IPS-NIHi7 (cell line): ENCODE data around the gene BLNK.
"Not testable (repeated sequence)": the region's sequence is repeated elsewhere in the genome, so short reads cannot be mapped to it uniquely, and the experiment has no call there.

ENCODE experiments used
- DNase-seq: peaks from one replicate; pipeline ENCODE4 v3.0.0; 2012; ENCODE audit warnings: mixed read lengths; ENCODE audit errors: extremely low spot score

The BLNK gene

DNA sequence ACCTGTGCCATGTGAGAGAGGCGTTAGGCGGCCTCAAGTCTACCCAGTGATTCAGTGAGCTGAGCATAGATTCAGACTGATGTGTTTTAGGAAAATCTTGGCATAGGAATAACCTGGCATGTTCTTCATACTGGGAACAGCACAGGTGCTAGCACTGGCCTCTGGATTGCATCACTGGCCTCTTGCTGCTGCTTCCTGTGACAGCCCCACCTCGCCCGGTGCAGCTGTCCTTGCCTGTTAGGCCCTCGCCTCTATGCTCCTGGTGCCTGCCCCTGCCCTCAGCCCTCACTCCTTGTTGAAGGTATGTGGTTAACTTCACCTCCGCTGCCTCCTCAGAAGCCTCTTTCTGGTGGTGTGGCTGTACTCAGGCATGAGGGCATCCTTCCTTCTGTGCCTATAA lies 46.2 kb downstream of the BLNK start:
- no peak for DNase-seq

GRCh38 chr10:96222908-96223307 lies 48.5 kb downstream of the BLNK start:
- DNase-seq = no peak

- peak; percentile 36 for DNase-seq
These were observed 48.9 kb downstream of the BLNK start for GRCh38 chr10:96222441-96222840.

GRCh38 chr10:96218826-96219225 lies 52.5 kb downstream of the BLNK start:
- no peak for DNase-seq

- DNase-seq = no peak
These were observed 53.7 kb downstream of the BLNK start for GRCh38 chr10:96217711-96218110.

GRCh38 chr10:96216775-96217174 lies 54.6 kb downstream of the BLNK start:
- DNase-seq = no peak

DNA sequence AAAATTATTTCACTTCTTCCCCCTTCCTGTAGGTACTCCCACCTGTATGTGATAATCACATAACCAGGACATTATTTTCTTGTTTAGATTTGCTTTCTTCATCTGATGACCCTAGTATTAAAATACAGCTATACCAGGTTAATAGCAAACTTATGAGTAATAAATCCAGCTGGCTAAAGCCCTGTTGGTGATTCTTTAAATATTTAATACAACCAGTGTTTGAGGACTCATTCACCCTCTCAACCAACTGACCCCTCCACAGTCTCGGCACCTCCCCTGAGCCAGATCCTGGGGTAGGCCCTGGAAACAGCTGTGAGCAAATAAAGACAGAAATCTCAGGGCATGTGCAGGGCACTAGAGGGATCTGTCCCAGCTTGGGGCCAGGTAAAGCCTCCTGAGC lies 58.5 kb downstream of the BLNK start:
- DNase-seq = no peak

DNA sequence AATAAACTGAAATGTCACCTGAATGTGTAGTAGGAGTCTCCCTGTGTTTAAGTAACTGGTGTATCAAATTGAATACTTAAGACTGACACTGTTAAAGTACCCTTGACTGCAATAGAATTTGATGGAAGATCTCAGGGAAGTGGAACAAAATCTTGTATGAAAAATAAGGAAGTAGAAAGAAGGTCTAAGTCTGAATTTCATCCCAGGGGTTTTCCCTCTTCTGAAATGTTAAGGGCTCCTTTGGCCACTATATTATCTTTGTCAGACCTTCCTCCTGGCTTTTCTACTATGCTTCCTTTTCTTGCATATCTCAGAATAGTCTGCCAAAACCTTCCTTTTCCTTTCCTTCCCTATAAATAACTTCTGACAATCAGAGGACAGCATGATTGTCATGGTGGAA lies 59.6 kb downstream of the BLNK start:
- DNase-seq = no peak

DNA sequence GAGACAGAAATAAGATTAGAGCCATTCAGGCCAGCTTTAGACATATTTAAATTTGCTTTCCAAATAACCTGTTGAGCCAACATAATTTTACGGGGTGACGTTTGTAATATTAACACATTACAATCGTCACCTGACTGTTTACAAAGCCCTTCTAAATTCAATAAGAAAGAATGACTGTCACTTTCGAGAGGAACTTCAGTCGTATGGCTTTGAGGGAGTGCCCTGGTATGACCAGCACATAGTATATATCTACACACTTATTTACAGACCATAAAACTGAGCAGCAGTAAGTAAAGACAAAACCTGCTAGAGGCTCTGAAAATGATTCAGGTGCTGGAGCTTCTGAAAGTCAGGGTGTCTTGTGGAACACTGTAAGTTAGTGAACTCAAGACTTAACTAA lies 62.4 kb downstream of the BLNK start:
- no peak for DNase-seq

DNA sequence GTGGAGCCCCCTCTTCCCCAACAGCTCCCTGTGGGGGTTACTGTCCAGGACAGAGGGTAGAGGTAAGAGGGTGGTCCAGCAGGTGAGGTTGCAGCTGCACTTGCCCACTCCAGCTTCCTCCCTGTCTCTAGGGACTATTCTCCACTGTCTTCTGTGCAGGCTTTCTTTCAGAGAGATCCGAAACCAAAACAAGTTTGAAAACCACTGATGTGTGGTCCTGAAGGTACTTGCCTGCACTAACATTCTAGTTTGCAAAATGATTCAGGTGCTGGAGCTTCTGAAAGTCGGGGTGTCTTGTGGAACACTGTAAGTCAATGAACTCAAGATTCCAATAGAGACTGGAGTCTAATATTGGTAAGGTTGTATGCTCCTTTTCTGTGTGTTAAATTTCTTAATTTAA lies 63.1 kb downstream of the BLNK start:
- no peak for DNase-seq

DNA sequence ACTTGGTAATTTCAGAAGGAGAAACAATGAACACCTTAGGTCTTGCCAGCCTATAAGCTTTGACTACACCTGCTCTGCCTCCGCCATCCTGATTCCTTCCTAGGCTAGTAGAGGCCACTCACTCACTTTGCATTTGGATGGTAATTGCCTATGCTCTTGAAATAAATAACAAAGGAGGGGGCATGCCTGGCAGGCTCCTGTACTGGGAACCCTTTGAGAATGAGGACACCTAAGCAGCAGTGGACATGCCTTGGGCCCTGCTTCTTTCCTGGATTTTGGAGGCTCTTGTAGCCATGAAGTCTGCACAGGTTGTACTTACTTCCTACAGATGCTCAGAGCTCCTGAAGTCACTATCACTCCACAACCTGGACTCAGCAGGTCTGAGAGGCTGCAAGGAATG lies 65.8 kb downstream of the BLNK start:
- DNase-seq = no peak

DNA sequence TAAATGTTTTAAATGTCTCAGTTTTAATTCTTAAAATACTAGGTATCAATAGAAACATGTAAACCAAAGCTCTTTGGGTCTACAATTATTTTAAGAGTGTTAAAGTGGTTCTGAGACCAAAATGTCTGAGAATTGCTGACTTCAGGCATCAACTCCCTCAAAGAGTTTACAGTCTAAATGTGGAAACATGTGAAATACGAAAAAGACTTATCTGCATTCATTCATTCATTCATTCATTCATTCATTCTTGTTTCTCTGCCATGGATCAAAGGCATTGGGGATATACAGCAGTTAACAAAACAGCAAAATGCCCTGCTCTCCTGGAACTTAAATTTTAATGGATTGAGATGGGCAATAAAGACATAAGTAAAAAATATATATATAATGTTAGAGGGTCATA lies 69.8 kb downstream of the BLNK start:
- DNase-seq = no peak

- DNase-seq = not testable (repeated sequence)
These were observed 81.9 kb downstream of the BLNK start for GRCh38 chr10:96189505-96189904.

DNA sequence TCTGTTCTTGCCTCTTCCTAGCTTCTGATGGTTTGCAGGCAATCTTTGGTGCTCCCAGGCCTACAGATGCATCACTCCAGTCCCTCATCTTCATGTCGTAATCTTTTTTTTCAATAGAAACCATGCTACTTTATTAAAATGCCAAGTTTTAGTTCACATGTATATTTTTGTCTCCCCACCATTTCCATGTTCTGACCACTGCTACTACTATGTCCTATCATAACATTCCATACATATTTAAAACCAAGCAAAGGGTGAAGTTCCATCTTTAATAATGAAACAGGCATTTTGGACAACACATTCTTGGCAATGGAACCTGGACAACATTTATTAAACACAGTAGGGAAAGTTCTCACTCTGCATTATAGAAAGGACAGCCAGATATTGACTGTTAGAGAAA lies 82.5 kb downstream of the BLNK start:
- DNase-seq = no peak

DNA sequence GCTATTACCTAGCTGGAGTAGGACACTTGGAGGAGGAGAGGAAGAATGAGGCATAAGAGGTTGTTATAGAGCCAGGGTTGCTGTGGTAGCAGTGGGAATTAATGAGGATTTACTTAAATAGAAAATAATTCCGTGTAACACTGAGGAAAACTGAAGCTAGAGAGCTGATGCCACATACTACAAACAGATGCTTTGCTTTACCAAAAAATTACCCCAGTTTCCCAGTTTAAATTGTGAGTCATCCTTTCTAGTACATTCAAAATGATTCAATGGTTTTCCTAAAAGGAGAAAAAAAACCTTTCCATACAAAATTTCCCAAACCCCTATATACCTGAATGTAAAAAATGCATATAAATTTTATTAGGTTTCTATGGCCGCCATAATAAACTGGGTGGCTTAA lies 82.9 kb downstream of the BLNK start:
- no peak for DNase-seq

DNA sequence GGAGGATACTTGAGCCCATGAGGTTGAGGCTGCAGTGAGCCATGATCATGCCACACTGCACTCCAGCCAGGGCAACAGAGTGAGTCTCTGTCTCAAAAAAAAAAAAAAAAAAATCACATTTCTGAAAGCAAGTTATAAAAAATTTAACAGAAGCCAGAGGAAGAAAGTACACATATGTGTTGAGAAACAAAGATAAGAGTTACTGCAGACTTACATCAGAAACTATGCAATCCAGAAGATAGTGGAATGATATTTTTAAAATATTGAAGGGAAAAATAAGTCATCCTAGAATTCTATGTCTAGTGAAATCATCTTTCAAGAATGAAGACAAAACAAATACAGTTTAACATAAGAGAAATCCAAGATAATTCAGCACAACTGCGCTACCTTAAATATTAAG lies 94.4 kb downstream of the BLNK start:
- DNase-seq = no peak

GRCh38 chr10:96172666-96173065 lies 98.7 kb downstream of the BLNK start:
- no peak for DNase-seq

- no peak for DNase-seq
These were observed 101.1 kb downstream of the BLNK start for GRCh38 chr10:96170230-96170629.

GRCh38 chr10:96168546-96168945 lies 102.8 kb downstream of the BLNK start:
- no peak for DNase-seq

- DNase-seq = no peak
These were observed 105.6 kb downstream of the BLNK start for GRCh38 chr10:96165726-96166125.

DNA sequence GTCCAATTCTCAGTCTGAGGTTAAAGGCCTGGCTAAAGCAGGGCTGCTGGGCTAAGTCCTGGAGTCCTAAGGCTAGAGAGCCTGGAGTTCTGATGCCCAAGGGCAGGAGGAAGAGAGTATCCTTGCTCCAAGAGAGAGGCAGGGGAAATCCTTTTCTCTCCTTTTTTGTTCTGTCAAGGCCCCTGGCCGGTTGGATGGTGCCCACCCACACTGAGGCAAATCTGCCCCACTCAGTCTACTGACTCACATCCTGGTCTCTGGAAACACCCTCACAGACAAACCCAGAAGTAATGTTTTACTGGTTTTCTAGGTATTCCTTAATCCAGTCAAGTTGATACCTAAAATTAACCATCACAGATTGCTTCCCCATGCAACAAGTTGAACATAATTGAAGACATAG lies 118.3 kb downstream of the BLNK start:
- DNase-seq = no peak

DNA sequence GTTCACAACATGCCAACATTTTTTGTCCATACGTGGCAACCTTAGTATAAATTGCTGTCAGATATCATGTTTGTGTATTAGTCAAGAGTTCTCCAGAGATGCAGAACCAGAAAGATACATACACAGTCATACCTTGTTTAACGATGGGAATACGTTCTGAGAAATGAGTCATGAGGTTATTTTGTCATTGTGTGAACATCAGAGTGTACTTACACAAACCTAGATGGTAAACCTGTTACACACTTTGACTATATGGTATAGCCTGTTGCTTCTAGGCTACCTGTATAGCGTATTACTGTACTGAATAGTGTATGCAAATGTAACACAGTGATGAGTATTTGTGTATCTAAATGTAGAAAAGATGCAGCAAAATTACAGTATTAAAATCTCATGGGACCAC lies 118.9 kb downstream of the BLNK start:
- DNase-seq = no peak
